Measurements from ENCODE around the gene NBAS. TPM values are rescaled to one million over a fixed set of nuclear protein-coding genes. Genes with fewer than 3 reads are reported as not detected.

Gene NBAS
- total RNA-seq, 1 experiment from 2014 or later = 32.5 TPM

DNA sequence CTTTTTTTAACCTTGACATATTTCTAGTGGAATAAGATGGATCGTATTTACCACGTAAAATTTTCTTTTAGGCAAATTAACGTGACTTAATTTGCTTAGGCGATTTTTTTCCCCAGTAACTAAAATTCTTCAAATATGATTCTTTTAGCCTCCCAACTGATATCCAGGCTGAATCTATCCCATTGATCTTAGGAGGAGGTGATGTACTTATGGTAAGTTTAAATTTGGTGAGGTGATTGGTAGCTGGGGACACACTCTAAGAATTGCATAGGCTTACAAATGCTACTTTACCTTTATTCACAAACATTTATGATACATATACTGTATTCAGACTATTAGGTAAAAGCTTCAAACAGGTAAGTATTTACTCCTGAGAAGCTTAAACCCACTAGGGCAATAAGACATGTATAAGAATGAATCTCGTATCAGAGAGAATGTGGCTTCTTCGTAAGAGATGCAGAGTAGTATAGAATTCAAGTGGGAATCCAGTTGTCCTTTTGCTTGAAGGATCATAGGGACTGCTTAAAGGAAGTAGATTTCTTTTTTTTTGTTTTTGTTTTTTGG, 34.3 kb upstream of the NBAS start:
- H3K18ac ChIP-seq (ENCODE audit: insufficient read length, low read depth, low read length) = no peak overlapping the region
- H3T11ph ChIP-seq (ENCODE audit: low read length) = no peak overlapping the region
- H4K8ac ChIP-seq (replicated peaks; ENCODE audit: insufficient read length, low read depth, low read length) = no peak overlapping the region
- H3K14ac ChIP-seq (ENCODE audit: insufficient read depth, low read length) = no peak overlapping the region
- Mint-ChIP-seq H3K27ac (no peak overlapping the region), H3K36me3 (ENCODE audit: insufficient read depth in 1 of 3, low read depth in 3 of 3) (peaks cover 24 to 51% (median 46%) of the 10 kb centered on the region in 3 experiments), H3K27me3 (ENCODE audit: low read depth) (no peaks in the 10 kb centered on the region), H3K9me3 (no peaks in the 10 kb centered on the region), H3K4me1 (peaks cover 13 to 16% of the 10 kb centered on the region in 2 experiments), H3K4me3 (no peak overlapping the region)
- H3K9me3 ChIP-seq (ENCODE audit: control insufficient read depth, low read depth, low read length) = no peaks in the 10 kb centered on the region
- H4K20me1 ChIP-seq (ENCODE audit: control insufficient read depth, insufficient read depth, insufficient read length) = no peaks in the 10 kb centered on the region
- no peak overlapping the region for H3K27ac ChIP-seq (ENCODE audit: insufficient read length, low read depth, low read length)
- no peak overlapping the region for H3K4me2 ChIP-seq (ENCODE audit: insufficient read depth, insufficient read length, low read length)
- no peak overlapping the region for H2AK5ac ChIP-seq (ENCODE audit: insufficient read length, low read length)
- H3K79me2 ChIP-seq (ENCODE audit: insufficient read depth, low read length) = peaks cover 6% of the 10 kb centered on the region; the same call in 1 of the 2 replicates
- H2AFZ ChIP-seq (ENCODE audit: low read length) = no peak overlapping the region
- H4K5ac ChIP-seq (ENCODE audit: insufficient read length, low read depth, low read length) = no peak overlapping the region
- H2BK12ac ChIP-seq (ENCODE audit: insufficient read length, low read depth, low read length) = no peak overlapping the region
- H3K23me2 ChIP-seq (ENCODE audit: insufficient read length, low read depth, low read length, poor library complexity, severe bottlenecking) = peaks cover 6% of the 10 kb centered on the region
- H3K9ac ChIP-seq (ENCODE audit: extremely low read depth, insufficient read length, low read length) = no peak overlapping the region
- H3K4ac ChIP-seq (ENCODE audit: low read depth, low read length) = no peak overlapping the region
- TF ChIP-seq, protein P1, sequence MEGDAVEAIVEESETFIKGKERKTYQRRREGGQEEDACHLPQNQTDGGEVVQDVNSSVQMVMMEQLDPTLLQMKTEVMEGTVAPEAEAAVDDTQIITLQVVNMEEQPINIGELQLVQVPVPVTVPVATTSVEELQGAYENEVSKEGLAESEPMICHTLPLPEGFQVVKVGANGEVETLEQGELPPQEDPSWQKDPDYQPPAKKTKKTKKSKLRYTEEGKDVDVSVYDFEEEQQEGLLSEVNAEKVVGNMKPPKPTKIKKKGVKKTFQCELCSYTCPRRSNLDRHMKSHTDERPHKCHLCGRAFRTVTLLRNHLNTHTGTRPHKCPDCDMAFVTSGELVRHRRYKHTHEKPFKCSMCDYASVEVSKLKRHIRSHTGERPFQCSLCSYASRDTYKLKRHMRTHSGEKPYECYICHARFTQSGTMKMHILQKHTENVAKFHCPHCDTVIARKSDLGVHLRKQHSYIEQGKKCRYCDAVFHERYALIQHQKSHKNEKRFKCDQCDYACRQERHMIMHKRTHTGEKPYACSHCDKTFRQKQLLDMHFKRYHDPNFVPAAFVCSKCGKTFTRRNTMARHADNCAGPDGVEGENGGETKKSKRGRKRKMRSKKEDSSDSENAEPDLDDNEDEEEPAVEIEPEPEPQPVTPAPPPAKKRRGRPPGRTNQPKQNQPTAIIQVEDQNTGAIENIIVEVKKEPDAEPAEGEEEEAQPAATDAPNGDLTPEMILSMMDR (conservative IDR thresholded peaks at IDR 0.05) = no peak
- H3K27me3 ChIP-seq (ENCODE audit: insufficient read depth, low read length) = no peaks in the 10 kb centered on the region
- no peak overlapping the region for H2BK15ac ChIP-seq (ENCODE audit: low read depth, low read length)
- no peak for DNase-seq
- no peak overlapping the region for H2BK120ac ChIP-seq (ENCODE audit: low read depth, low read length, poor library complexity, severe bottlenecking)
- no CpG with 5 or more reads among the region's 6 CpGs for WGBS (ENCODE audit: extremely low coverage, insufficient read length, low lambda C conversion rate)
- no peak overlapping the region for H2BK5ac ChIP-seq (ENCODE audit: insufficient read length, low read length)
- no peak overlapping the region for H4K91ac ChIP-seq (ENCODE audit: insufficient read length, low read depth, low read length)
- H3K4me1 ChIP-seq (ENCODE audit: insufficient read depth, low read length) = no peaks in the 10 kb centered on the region
- no peaks in the 10 kb centered on the region for H3K79me1 ChIP-seq (ENCODE audit: insufficient read depth, low read depth, low read length, poor library complexity, severe bottlenecking)
- no peak overlapping the region for H2BK20ac ChIP-seq (ENCODE audit: low read depth, low read length, poor library complexity, severe bottlenecking)
- no peak overlapping the region for H3K23ac ChIP-seq (ENCODE audit: insufficient read length, low read depth, low read length)
- no peak overlapping the region for H3K56ac ChIP-seq (ENCODE audit: insufficient read length, low read depth, low read length)
